K562 (cell line): ENCODE results near the gene NSMF.

ENCODE experiments used
- CBX3 ChIP-seq, 2 experiments: IDR thresholded peaks; 1 replicate in 1 of 2; 2 replicates in 1 of 2; pipeline ENCODE4 v1.6.1; 2012; ENCODE audit warnings: inconsistent platforms in 2 of 2, low read length in 2 of 2, borderline replicate concordance in 1 of 2, control low read depth in 1 of 2
- FOSL1 ChIP-seq: fragments of 200-800 bp; sonication (Bioruptor generic); conservative IDR thresholded peaks from 2 replicates; pipeline ENCODE4 v1.6.1; 2016; ENCODE audit warnings: missing genetic modification characterization, missing compliant biosample characterization
- JUND ChIP-seq, 2 experiments: IDR thresholded peaks; 2 replicates in 1 of 2; 3 replicates in 1 of 2; pipeline ENCODE4 v1.6.1; 2011; ENCODE audit warnings: borderline replicate concordance in 2 of 2, low read depth in 2 of 2, low read length in 2 of 2, improper control_type of control experiment in 1 of 2, missing biosample characterization in 1 of 2, missing genetic modification characterization in 1 of 2, missing genetic modification reagents in 1 of 2
- NR2C2 ChIP-seq, 2 experiments: fragments of 200-800 bp in 1 of 2; sonication (Bioruptor generic) in 1 of 2; sonication (generic) in 1 of 2; formaldehyde crosslinking in 1 of 2; IDR thresholded peaks; 2 replicates each; pipeline versions ENCODE4 v1.6.1 to v1.8.0; 2016 to 2022; ENCODE audit warnings: mild to moderate bottlenecking in 1 of 2, missing compliant biosample characterization in 1 of 2, missing genetic modification characterization in 1 of 2, missing genetic modification reagents in 1 of 2
- PML ChIP-seq: IDR thresholded peaks from 2 replicates; pipeline ENCODE4 v1.6.1; 2012; ENCODE audit warnings: low read length, inconsistent platforms
- POLR2A ChIP-seq: fragments of 450-650 bp; conservative IDR thresholded peaks from 2 replicates; pipeline ENCODE4 v1.6.1; 2016
- POLR2AphosphoS5 ChIP-seq: IDR thresholded peaks from 2 replicates; pipeline ENCODE4 v1.6.1; 2011; ENCODE audit warnings: mild to moderate bottlenecking, low read depth, low read length, moderate library complexity; ENCODE audit not compliant: control insufficient read depth, insufficient read depth
- SIN3B ChIP-seq: fragments of 450-650 bp; IDR thresholded peaks from 2 replicates; pipeline ENCODE4 v1.6.1; 2017; ENCODE audit warnings: low read depth, mild to moderate bottlenecking, moderate library complexity
- ZBTB7A ChIP-seq: IDR thresholded peaks from 2 replicates; pipeline ENCODE4 v1.6.1; 2011; ENCODE audit warnings: low read depth, mild to moderate bottlenecking, low read length, moderate library complexity, borderline replicate concordance; ENCODE audit not compliant: control insufficient read depth
- ZFP36 ChIP-seq: fragments of 150-350 bp; IDR thresholded peaks from 2 replicates; pipeline ENCODE4 v1.6.1; 2018; ENCODE audit warnings: low read length, low read depth; ENCODE audit not compliant: partially characterized antibody
- ZSCAN29 ChIP-seq: fragments of 450-650 bp; IDR thresholded peaks from 2 replicates; pipeline ENCODE4 v1.6.1; 2017
- TF ChIP-seq, protein P1 (sequence below): fragments of 250-450 bp; sonication (Bioruptor Pico); IDR thresholded peaks from 2 replicates; pipeline ENCODE4 v1.5.0; 2020; ENCODE audit warnings: mild to moderate bottlenecking, borderline replicate concordance
- TF ChIP-seq, protein P2 (sequence below): fragments of 450-650 bp; IDR thresholded peaks from 2 replicates; pipeline ENCODE4 v1.6.1; 2014; ENCODE audit warnings: low read depth, mild to moderate bottlenecking, moderate library complexity, borderline replicate concordance

DNA sequence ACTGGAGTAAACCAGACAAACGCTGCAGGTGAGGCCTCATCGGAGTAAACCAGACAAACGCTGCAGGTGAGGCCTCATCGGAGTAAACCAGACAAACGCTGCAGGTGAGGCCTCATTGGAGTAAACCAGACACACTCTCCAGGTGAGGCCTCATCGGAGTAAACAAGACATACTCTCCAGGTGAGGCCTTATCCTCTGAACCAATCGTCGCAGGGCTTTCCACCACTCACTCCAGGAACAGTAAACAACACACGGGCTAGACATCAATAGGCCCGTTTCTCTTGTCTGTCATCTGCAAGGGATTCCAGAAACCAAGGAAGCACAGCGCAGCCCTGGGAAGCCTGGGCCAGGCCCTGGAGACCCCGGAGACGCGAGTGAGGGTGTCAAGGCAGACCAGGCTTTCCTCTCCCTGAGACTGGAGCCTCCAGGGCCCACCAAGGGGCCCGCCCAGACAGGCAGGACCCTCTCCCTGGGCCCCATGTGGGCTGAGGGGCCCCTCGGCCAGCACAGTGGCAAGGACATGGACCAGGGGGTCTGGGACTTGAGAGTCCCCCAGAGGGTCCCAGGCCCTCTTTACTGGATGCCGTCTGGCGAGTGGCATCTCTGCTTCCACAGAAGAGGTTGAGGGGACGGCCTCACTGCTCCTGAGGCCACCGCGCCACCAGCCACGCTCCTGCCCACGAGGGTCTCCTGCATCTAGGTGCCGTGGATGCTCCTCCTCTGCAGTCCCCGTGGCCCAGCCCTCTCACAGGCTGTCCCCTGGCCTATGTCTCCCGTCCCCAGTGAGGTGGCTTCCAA, 26.4 kb upstream of the NSMF start:
- TF ChIP-seq, protein P1, sequence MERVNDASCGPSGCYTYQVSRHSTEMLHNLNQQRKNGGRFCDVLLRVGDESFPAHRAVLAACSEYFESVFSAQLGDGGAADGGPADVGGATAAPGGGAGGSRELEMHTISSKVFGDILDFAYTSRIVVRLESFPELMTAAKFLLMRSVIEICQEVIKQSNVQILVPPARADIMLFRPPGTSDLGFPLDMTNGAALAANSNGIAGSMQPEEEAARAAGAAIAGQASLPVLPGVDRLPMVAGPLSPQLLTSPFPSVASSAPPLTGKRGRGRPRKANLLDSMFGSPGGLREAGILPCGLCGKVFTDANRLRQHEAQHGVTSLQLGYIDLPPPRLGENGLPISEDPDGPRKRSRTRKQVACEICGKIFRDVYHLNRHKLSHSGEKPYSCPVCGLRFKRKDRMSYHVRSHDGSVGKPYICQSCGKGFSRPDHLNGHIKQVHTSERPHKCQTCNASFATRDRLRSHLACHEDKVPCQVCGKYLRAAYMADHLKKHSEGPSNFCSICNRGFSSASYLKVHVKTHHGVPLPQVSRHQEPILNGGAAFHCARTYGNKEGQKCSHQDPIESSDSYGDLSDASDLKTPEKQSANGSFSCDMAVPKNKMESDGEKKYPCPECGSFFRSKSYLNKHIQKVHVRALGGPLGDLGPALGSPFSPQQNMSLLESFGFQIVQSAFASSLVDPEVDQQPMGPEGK: no peak
- TF ChIP-seq ZFP36: no peak
- no peak for TF ChIP-seq POLR2A
- no peak for TF ChIP-seq POLR2AphosphoS5
- TF ChIP-seq, protein P2, sequence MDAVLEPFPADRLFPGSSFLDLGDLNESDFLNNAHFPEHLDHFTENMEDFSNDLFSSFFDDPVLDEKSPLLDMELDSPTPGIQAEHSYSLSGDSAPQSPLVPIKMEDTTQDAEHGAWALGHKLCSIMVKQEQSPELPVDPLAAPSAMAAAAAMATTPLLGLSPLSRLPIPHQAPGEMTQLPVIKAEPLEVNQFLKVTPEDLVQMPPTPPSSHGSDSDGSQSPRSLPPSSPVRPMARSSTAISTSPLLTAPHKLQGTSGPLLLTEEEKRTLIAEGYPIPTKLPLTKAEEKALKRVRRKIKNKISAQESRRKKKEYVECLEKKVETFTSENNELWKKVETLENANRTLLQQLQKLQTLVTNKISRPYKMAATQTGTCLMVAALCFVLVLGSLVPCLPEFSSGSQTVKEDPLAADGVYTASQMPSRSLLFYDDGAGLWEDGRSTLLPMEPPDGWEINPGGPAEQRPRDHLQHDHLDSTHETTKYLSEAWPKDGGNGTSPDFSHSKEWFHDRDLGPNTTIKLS: no peak
- no peak for TF ChIP-seq CBX3 (IDR thresholded peaks at IDR 0.05; ENCODE audit: borderline replicate concordance in 1 of 2, low read length in 2 of 2)
- TF ChIP-seq JUND (IDR thresholded peaks at IDR 0.05; ENCODE audit: borderline replicate concordance, low read depth, low read length): no peak
- TF ChIP-seq JUND (tag; IDR thresholded peaks at IDR 0.05; ENCODE audit: borderline replicate concordance, low read depth, low read length): no peak
- TF ChIP-seq NR2C2 (CRISPR knock-in tag; IDR thresholded peaks at IDR 0.05): no peak
- TF ChIP-seq NR2C2 (tag; IDR thresholded peaks at IDR 0.05): no peak
- TF ChIP-seq SIN3B: no peak
- no peak for TF ChIP-seq PML
- TF ChIP-seq ZSCAN29: no peak
- TF ChIP-seq ZBTB7A: no peak
- TF ChIP-seq FOSL1: no peak
